ENCODE measurements around the gene BNIP5.

DNA sequence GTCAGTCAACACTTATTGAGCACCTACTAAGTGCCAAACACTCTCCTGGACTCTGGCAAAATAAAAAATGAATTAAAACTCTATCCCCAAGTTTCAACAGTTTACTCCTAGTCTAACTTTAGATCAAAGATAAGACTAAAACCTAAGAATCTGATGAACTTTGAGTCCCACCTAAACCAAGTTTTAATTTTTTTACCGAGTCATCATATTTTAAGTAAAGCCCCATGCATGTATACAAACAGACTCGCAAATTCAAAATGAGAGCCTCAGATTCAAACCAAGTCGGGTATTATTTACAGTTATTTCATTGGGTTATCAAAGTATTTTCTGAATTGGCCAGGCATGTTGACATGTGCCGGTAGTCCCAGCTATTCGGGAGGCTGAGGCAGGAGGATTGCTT lies 28.2 kb downstream of the BNIP5 start:
- TF ChIP-seq, protein P1, sequence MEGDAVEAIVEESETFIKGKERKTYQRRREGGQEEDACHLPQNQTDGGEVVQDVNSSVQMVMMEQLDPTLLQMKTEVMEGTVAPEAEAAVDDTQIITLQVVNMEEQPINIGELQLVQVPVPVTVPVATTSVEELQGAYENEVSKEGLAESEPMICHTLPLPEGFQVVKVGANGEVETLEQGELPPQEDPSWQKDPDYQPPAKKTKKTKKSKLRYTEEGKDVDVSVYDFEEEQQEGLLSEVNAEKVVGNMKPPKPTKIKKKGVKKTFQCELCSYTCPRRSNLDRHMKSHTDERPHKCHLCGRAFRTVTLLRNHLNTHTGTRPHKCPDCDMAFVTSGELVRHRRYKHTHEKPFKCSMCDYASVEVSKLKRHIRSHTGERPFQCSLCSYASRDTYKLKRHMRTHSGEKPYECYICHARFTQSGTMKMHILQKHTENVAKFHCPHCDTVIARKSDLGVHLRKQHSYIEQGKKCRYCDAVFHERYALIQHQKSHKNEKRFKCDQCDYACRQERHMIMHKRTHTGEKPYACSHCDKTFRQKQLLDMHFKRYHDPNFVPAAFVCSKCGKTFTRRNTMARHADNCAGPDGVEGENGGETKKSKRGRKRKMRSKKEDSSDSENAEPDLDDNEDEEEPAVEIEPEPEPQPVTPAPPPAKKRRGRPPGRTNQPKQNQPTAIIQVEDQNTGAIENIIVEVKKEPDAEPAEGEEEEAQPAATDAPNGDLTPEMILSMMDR (conservative IDR thresholded peaks at IDR 0.05): no peak
- TF ChIP-seq ZFX (IDR thresholded peaks at IDR 0.05): no peak
